ENCODE data around the gene MRPL54.
A peak's percentile ranks its signal among the peaks of the same experiment; 100 is the strongest.

MRPL54 gene

DNA sequence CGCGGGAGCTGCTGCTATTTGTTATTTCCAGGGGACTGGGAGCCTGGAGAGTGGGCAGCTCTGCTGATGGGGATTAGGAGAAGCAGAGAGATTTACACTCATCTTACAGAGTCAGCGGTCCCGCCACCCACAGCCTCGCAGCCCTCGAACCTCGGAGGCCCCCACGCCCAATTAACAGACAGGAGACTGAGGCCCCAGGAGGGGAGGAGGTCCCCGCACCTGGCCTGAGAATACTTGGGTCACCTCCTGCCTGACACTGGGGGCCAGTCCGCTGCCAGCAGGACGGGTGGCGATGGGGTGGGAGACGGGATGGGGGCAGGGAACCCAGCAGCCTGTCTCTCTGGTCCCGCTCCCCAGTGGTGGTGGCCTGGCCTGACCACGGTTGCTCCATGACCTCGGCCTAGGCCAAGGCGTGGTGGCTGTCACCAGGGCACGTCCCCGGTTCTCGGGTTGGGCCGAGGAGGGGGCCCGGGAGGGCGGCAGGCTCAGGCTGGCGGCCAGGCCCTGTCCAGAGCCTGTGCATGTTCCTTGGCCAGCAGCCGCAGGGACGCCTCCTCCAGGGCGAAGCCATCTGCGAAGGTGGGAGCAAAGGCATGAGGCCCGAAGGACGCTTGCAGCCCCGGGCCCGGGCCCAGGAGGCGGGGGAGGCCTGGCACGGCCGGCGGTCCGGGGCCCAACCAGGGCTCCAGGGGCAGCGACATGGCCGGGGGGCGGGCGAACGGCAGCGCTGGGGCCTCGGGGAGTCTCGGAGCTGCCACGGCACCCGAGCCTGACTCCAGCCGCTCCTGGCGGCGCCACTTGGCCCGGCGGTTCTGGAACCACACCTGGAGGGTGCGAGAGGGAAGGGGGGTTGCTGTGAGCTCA, 7.9 kb downstream of the MRPL54 start:
- no peak for DNase-seq

DNA sequence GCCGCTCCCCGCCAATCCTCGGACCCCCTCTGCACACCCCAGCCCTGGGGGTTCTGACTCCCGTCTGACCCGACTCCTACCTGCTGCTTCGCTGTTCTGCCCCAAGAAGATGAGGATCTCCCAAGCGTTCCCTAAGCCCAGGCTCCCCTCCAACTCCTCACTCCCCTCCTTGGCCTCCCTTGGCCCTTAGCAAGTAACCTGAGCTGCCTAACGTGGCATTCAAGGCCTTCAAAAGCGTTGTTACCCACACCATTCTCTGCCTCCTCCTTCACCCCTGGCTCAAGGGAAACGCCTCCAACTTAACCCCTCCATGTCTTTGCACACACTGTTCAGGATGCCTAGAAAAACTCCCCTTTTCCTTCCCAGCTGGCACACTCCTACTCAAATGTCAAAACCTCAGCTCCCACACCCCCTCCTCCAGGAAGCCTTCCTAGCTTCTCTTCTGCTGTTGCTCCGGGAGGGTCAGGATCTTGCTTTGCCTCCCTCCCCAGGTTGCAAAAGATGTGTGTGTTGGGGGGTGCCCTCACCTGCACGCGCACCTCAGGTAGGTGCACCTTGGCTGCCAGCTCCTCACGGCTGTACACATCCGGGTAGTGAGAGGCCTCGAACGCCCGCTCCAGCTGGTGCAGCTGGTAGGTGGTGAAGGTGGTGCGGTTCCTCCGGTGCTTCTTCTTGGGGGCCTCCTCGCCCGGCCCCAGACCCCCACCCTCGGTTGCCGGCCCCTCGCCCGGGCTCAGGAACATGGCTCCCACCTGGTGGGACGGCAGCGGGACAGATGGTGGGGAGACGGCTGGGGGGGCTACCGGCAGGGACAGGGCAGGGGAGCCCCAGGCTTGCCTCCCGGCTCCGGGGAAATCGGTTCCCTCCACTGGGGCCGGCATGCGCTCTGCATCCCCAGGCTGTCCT, 8.8 kb downstream of the MRPL54 start:
- DNase-seq, result no peak

DNA sequence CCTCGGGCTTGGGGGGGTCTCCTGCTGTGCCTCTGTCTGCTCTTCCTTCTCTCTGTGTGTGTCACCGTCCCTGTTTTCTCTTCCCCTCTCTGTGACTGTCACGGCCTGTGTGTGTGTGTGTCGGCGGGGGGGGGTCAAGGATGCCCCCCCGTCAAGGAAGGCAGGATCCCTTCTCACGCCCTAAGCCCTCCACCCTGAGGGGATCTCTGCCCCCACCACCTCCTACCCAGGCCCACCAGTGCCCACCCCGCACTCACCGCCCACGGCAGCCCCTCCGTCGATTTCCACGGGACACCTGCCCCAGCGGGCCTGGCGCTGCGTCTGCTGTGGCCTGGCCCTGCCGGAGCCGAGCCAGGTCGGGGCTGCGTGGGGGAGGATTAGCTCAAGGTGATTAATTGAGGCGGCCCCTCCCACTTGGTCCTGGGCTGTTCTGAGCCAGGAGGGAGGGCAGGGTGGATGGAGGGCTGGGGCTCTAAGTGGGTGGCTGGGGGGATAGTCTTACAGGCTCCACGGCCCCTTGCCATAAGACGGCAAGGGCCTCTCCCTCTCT, 9.5 kb downstream of the MRPL54 start, which contains the start of gene RAX2:
Gene RAX2, minus strand, starts transcription at position 323 of the 550 bp plus-strand sequence. CDS start 486 bp downstream, outside the sequence.
- no peak for DNase-seq

DNA sequence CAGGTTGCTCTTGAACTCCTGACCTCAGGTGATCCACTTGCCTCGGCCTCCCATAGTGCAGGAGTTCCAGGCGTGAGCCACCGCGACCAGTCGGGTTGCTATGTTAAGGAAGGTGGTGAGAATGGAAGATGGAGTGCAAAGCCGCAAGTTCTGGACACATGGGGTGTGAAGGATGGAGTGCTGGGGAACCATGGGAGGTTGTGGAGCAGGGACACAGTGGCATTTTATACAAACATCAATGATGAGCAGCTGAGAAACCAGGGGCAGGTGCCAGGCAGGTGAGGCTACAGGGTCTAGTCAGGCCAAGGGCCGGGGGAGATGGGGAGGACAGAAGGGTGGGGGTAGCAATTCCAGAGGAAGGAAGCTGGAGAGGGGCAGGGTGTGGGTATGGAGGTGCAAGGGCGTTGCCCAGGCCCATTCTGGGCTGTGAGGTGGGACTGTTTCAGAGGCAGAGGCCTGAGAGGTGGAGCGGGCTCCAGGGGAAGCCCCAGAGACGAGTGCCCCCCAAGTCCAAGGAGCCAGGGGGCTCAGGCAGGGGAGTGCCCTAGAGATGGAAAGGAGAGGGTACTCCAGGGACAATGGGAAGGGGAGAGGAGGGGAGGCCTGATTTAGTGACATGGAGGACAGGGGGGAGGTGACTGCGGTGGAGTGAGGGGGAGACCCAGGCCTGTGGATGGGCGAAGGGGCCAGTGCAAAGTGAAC, 11.5 kb downstream of the MRPL54 start:
- no peak for DNase-seq

DNA sequence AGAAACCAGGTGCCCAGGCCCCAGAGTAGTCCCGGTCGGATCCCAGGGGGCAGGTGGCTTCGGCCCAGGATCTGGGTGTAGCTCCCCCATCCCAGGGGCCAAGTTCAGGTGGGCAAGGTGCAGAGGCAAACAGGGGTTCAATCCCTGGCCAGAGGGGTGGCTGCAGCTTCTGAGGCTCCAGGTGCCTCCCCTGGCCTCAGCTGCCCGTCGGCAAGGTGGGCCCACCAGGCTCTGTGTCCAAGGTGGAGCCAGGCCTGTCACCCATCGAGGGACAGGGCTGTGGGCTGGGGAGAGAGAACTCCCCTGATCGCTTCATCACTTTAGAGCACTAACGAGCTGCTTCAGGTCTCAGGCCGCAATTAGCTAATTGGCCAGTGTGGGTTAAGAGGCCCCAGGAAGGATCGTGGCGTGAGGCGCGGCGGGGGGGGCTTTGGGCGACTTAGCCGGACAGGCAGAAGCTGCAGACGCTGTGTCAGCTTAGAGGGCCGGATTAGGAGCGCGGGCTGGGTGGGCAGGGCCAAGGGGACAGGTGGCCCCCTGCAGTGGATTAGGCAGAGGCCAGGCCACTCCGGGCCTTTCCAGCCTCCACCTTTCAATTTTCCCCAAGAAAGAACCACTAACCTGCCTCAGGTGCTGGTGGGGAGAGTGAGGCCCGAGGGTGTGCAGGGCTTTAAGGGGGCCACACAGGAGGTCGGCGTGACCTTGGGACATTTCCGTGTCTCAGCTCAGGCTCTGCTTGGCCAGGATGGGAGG, 12.3 kb downstream of the MRPL54 start:
- DNase-seq, result no peak

DNA sequence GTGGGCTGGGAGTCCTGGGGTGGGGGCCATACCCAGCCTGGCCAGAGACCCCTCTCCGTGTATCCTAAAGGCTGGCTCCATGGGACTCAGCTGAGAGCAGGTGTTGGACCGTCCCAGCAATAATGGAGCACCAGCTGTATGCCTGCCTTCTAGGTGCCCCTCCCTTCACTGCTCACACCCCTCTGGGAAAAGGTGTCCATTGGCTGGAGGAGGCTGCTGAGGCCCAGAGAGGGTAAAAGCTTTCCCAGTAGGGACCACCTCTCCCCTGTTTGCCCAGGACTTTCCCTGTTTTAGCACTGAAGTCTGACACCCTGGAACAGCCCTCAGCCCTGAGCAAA, 12.9 kb downstream of the MRPL54 start:
- DNase-seq, result no peak

DNA sequence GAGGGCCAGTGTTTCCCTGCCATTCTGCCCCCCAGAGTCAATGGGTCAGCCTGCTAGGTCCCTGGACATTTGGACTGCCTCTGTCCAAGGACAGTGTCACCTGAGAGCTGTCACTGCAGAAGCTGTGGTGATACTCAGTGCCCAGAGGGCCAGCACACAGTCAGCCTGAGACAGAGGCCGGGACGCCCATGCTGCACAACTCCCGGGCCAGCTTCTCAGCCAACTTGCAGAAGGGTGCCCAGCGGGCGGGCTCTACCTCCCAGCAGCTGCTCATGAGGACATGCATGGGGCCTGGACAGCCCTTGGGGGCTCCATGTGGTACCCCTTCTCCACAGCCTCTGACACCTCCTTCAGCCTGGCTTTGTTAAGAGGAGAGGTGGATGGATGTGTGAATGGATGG, 13.3 kb downstream of the MRPL54 start:
- DNase-seq, result no peak

DNA sequence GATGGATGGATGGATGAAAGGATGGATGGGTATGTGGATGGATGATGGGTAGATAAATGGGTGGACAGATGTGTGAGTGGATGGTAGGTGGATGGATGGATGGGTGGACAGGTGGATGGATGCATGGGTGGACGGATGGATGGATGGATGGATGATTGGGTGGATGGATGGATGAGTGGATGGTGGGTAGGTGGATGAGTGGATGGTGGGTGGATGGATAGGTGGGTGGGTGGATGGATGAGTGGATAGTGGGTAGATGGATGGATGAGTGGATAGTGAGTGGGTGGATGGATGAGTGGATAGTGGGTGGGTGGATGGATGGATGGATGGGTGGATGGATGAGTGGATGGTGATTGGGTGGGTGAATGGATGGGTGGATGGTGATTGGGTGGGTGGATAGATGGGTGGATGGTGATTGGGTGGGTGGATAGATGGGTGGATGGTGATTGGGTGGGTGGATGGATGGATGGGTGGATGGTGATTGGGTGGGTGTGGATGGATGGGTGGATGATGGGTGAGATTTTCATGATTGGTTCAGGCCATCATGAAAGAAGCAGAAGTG, 14.1 kb downstream of the MRPL54 start:
- no peak for DNase-seq

DNA sequence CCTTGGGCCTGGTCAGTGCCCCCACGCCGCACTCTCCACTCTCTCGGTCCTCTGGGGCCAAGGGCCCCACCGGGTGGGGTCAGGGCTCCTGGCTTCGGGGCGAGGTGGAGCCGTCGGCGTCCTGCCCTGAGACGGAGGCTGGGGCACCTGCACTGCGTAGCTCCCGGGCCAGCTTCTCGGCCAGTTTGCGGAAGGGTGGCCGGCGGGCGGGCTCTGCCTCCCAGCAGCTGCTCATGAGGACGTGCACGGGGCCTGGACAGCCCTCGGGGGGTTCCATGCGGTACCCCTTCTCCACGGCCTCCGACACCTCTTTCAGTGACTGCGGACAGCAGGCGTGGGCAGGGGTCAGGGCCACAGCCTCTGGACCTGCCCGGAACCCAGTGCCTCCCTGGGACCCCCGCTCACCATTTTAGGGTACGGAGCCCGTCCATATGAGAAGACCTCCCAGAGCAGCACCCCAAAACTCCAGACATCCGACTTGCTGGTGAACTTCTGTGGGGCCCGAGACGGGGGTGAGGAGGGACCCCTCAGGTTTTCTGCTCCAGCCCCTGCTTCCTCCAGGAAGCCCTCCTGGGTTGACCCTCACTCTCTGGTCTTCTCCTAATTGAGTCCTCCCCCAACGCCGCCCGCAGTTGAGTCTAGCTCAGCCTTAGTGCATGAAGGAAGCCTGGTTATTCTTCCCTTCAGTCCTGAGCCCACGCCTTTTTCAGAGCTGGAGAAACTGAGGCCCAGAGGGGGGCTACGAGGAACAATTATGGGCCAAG, 15.8 kb downstream of the MRPL54 start:
- DNase-seq, result no peak

DNA sequence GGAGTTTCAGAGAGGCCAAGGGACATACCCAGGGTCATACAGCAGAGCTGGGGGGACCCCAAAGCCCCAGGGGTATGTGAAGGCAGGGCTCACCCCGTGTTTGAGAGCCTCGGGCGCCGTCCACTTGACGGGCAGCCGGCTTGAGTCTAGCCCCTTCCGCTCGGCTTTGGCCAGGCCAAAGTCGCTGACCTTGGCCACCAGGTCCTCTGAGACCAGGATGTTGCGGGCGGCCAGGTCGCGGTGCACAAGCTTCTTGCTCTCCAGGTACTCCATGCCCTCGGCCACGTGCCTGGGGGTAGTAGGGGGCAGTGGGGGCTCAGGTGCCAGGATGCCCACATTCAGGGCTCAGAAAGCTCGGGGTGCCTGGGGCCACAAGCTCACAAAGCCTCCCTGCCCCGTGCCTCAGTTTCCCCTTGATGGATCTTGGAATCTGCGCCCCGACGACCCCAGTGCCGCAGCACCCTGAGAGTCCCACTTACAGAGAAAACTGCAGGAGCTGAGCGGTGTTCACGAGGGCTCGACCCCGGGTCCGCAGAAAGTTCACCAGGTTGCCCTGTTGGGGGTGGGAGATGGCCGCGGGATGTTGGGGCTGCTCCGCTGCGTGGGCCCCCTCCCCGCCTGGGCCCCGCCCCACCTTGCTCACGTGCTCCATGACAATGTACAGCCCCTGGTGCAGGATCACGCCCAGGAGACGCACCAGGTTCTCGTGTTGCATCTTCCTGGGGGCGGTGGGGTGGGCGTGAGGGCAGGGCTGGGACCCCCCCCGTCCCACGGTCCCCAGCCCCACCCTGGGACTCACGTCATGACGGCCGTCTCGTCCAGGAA, 16.6 kb downstream of the MRPL54 start:
- no peak for DNase-seq

DNA sequence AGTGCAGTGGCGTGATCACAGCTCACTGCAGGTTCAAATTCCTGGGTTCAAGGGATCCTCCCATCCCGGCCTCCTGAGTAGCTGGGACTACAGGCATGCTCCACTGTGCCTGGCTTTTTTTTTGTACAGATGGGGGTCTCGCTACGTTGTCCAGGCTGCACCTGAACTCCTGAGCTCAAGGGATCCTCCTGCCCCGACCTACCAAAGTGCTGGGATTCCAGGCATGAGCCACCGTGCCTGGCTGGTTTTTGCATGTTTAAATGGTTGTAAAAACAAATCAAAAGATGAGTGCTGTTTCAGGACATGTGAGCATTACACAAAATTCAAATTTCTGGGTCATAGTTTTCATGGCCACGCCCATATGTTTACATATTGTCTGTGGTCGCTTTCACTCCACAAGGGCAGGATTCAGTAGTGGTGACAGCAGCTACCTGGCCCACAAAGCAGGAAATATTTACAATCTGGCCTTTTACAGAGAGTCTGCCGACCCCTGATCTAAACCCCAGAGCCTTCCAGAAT, 18.4 kb downstream of the MRPL54 start:
- peak; percentile 67 for DNase-seq

DNA sequence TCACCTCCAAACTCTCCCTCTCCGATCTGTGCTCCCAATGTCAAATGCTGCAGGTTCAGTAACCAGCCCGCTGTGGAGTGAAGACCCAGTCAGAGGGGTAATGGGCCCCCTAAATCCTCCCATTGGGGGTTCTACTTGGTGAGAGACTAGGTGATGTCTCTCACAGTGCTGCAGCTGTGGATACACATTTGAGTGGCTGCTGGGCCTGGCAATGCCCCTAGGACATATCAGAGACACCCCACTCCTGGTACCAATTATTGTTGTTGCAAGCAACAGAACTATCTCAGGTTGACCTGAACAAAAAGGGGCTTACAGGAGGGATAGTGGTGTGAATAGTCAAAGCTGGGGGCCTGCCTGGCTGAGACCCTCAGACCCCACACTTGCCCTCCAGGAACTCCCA, 19.1 kb downstream of the MRPL54 start:
- DNase-seq, result no peak

DNA sequence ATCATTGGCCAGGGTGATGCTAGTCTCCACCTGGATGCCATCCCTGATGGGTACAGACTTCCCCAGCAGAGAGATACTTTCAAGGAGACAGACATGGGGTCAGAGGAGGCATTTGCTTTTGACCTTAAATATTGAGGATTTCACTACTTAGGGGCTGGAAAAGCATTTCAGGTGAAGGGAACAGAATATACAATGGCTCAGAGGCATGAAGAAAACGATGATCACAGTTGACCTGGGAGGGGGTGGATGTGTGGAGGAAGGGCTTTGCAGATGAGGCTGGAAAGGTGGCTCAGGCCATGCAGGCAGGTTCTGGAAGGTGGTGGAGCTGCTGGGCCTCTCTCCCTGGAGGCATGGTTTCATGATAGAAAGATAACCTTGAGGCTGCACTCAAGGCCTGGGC, 19.8 kb downstream of the MRPL54 start:
- no peak for DNase-seq

DNA sequence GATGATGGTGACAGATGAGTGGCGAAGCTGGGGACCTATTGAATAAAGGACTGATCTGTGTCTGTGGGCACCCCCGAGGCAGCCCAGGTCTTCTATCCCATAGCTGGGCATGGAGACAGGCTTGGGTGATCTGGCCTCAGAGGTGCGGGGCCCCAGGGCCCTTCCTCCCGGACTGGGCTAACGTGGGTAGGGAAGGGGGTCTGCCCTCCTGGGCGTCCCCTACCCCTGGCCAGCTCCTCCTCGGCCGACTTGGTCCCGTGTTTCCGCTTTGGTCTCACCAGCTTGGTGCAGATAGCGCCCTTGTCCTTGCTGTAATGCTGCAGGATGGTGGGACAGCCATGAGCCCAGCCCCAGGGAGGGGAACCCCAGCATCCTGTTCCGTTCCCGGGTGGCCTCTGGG, 20.4 kb downstream of the MRPL54 start:
- DNase-seq, result no peak

DNA sequence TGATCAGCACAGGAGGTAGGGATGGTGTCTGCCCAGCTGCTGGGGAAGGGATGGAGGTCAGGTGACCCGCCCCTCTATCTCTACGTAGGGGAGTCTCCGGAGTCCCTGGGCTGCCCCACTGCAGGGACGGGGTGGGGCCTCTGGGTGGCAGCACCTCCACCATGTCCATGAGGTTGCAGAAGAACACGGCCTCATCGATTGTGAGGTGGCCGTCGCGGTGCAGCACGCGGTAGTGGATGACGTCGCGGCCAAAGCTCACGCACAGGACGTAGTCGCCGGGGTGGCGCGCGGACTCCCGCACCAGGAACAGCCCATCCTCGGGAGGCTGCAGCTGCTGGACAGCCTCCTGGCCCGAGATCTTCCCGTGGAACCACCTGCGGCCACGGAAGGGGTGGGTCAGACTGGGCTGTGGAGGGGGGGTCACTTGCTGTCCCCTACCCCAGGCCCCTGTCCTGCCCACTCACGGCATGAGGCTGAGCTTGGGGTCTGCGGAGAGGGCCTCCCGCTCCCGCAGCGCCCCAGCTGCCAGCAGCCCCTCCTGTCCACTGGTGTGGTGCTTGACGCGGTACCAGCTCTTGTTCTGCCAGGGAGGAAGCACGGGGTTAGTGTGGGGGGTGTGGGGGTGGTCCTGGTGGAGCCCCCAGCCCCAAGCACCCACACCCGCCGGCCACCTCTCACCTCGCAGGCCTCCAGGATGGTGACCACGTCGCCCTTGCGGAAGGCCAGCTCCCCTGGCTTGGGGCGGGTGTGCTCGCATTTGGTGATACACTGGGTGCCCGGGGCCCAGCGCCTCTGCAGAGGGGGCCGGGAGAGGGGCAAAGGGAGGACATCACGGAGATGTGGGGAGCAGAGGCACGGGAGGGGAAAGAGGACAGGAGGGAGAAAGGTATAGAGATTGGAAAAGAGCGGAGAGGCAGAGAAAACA, 21.4 kb downstream of the MRPL54 start:
- no peak for DNase-seq

DNA sequence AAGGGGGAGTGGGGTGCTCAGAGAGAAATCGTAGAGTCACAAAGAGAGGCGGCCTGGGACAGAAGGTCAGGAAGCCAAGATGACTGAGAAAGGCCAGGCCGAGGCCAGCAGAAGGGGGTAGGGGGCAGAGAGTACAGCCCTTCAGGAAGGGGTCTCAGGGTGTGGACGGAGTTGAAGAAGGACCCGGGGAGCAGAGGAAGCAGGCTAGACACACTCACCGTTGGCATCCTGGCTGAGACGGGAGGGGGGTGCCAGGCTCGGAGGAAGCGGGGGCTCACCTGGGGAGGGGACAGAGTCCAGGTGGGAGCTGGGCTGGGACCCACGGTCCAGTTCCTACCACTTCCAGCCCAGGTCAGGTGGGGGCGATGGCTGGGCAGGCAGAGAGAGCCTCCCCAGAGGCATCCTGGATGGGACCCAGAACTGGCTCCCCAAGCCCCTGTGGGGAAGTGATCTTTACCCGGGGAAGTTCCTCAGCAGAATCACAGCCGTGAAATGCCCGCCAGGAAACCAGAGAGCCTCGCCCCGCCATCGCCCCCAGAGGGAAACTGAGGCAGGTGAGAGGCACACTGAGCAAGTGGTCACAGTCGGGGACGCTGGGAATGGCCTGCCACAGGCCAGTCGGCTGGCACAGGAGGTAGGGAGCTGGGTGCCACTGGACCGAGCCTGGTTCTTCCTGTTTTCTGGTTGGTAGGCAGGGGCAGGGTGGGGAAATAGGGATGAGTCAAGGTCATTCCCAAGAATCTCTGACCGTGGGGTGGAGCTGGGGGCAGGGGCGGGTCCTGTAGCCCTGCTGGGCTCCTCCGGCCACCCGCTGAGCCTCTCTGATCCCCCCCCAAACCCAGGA, 22.3 kb downstream of the MRPL54 start:
- DNase-seq, result no peak

DNA sequence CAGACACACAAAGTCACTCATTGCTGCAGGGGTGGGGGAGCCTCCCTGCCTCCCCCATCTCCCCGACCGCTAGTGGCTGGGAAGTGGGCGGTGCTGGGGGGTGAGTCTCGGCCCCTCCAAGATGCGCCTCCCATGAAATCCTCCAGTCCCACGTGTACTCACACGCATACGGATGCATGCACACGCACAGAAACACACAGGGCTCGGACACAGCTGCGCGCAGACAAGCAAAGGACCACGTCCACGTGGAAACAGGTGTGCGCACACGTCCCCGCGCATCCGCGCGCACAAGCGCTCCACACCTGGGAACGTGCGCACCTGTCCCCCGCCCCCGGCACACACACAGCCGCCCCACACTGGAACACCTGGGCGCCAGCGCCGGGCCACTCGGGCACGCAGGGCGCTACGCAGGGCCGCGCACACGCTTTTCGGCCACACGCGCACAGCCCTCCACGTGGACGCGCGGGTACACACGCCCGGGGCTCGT, 23.0 kb downstream of the MRPL54 start:
- no peak for DNase-seq
